NCI-H128 (cell line): ENCODE measurements around the gene ASPHD1.
"Not testable (repeated sequence)": the region's sequence is repeated elsewhere in the genome, so short reads cannot be mapped to it uniquely, and the experiment has no call there.

ENCODE experiments used
- DNase-seq: peaks from one replicate; lab custom pipeline; 2025; ENCODE audit not compliant: unreplicated experiment; lab: John Stamatoyannopoulos, UW

The ASPHD1 gene

DNA sequence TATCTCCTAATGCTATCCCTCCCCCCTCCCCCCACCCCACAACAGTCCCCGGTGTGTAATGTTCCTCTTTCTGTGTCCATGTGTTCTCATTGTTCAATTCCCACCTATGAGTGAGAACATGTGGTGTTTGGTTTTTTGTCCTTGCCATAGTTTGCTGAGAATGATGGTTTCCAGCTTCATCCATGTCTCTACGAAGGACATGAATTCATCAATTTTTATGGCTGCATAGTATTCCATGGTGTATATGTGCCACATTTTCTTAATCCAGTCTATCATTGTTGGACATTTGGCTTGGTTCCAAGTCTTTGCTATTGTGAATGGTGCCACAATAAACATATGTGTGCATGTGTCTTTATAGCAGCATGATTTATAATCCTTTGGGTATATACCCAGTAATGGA, 31.5 kb downstream of the ASPHD1 start:
- DNase-seq, result not testable (repeated sequence)

DNA sequence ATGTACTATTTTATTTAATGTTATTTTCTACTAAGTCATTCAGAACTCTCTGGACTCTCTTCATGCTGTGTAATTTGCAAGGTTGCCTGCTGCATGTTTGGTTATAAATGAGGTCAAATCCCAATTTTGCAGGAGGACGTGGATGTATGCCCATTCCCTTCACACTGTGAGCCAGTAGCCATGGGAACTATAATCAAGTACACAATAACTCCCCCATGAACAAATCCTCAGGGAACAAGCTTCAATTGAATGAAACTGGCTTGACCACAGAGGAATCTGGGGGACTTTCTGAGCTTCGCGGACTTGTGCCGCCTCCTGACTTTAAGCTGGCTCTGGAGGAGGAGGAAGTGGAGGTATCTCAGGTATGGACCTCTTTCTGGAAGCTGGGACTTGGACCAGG, 40.4 kb downstream of the ASPHD1 start:
- DNase-seq, result no peak

DNA sequence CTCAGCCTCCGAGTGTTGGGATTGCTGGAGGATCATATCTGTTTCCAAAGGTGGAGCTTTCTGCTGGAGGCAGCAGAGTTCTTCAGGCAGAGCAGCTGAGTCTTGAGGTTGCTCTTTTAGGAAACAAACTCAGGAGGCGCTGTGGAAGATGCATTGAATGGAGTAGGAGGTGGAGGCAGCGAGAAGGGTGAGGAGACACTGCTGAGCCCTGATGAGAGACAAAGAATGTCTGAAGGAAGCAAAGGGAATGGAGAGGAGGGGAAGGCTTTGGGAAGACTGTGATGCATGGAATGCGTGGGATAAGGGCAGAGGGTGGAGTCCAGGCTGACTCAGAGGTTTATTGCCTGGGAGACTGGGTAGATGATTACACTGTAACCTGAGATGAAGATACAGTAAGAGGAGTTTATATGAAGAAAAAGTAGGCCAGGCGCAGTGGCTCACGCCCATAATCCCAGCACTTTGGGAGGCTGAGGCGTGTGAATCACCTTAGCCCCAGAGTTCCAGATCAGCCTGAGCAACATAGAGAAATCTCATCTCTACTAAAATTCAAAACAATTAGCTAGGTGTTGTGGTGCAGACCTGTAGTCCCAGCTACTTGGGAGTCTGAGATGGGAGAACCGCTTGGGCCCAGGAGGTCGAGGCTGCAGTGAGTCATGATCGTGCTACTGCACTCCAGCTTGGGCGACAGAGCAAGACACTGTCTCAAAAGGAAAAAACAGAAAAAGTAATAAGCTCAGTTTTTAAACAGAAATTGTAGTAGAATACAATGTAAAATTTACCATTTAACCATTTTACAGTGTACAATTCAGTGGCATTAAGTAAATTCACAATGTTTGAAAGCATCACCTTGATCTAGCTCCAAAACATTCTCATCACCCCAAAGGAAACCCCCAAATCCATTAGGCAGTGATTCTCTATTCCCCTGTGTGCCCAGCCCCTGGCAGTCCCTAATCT, 43.8 kb downstream of the ASPHD1 start:
- no peak for DNase-seq

DNA sequence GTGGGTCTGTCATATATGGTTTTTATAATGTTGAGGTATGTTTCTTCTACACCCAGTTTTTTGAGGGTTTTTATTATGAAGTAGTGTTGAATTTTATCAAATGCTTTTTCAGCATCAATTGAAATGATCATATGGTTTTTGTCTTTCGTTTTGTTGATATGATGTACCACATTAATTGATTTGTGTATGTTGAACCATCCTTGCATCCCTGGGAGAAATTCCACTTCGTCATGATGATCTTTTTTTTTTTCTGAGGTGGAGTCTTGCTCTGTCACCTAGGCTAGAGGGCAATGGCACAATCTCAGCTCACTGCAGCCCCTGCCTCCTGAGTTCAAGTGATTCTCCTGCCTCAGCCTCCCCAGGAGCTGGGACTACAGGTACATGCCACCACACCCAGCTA, 47.6 kb downstream of the ASPHD1 start:
- no peak for DNase-seq

DNA sequence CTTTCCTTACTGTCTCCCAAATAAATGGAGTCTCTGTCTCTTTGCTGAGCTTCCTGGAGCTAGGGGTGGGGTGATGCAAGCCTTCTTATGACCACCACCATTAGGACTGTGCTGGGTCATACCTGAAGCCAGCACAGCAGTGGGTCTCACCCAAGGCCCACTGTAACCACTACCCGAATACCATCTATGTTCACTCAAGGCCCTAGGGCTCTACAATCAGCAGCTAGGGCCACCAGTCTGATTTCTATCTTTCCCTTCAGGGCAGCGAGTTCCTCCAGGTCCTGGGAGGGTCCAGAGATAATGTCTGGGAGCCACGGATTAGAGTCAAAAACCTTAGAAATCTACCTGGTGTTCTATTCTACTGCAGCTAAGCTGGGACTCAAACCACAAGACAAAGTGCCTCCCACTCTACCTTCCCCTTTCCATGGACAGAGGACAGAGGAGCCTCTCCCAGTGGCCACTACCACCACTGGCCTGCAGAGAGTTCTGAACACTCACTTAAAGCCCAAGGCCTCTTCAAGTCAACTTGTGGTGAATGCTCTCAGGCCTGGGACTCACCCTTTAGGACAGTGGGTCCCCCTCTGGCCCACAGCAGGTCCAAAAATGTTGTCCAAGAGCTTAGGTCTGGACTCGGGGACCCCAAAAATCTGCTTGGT, 50.6 kb downstream of the ASPHD1 start:
- no peak for DNase-seq

DNA sequence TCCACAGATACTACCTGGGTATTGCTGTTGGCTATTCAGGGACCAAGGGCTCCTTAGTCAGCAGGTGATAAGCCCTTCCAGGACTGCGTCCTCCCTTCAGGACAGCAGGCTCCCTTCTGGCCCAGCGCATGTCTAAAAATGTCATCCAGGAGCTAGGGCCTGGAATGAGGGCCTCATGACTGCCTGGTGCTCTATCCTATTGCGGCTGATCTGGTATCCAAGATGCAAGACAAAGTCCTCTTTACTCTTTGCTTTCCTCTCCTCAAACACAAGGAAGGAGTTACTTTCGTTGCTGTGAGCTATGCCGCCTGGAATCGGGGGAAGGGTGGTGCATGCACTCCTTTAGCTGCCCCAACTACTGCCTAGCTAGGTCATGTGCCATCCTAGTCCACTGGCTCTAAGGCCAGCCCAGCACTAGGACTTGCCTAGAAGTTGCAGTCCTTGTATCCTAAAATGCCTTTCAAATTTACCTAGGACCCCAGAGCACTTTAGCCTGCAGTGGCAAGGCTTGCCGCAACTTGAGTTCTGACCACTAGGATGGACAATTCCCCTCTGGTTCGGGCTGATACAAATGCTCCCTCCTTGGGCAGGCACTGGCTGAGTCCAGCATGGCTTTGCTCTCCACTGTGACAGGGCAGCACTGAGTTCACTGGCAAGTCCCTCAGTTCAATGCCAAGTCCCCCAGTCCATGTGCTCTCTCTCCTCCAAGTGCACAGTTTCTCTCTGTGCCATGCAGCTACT, 51.5 kb downstream of the ASPHD1 start:
- DNase-seq, result no peak
